GM12878 (cell line): Measurements from ENCODE around the gene SLC38A3. TPM values are rescaled to one million over a fixed set of nuclear protein-coding genes. Genes with fewer than 3 reads are reported as not detected.

ENCODE experiments used
- ATAC-seq: fragments of 200-7000 bp; cut with Tn5 transposase; 3 replicates; pipeline ENCODE4 v1.9.1; 2020; ENCODE audit warnings: mild to moderate bottlenecking, moderate library complexity
- BruUV-seq: library from RNA; stranded (reverse); fragments of 400-500 nt; replicated peaks from 2 replicates; lab custom pipeline; 2021; lab: Mats Ljungman, UMichigan
- CTCF ChIA-PET: fragments of 300-600 bp; sonication (Branson Sonifier 250); formaldehyde crosslinking; extraction: SDS; loops from one replicate; lab custom pipeline; 2021; ENCODE audit warnings: inconsistent platforms; lab: Yijun Ruan, JAX
- POLR2A ChIA-PET: fragments of 350-600 bp; formaldehyde crosslinking; extraction: SDS; loops from one replicate; lab custom pipeline; 2021; ENCODE audit warnings: inconsistent platforms; lab: Charles Lee
- RAD21 ChIA-PET: fragments of 300-600 bp; sonication (Branson Sonifier 250); formaldehyde crosslinking; loops from one replicate; lab custom pipeline; 2023; ENCODE audit warnings: antibody characterized with exemption; ENCODE audit not compliant: unreplicated experiment; lab: Charles Lee
- SMC1A ChIA-PET: fragments of 300-600 bp; sonication (Branson Sonifier 250); formaldehyde crosslinking; loops from one replicate; lab custom pipeline; 2023; ENCODE audit not compliant: unreplicated experiment, uncharacterized antibody; lab: Charles Lee
- DNase-seq: peaks from one replicate; pipeline ENCODE4 v3.0.0-alpha.2; 2011; ENCODE audit warnings: low read depth, low spot score
- FAIRE-seq: peaks from 3 replicates; lab custom pipeline; 2011; peaks lifted over from hg19 to GRCh38; lab: Jason Lieb, UNC
- H2AFZ ChIP-seq: 2 replicates; pipeline ENCODE4 v1.6.0; 2011; ENCODE audit warnings: low read depth, low read length, control low read depth; ENCODE audit not compliant: control insufficient read depth
- H3K27ac ChIP-seq: 2 replicates; pipeline ENCODE4 v1.5.1; 2011; ENCODE audit warnings: control low read depth; ENCODE audit not compliant: control insufficient read depth, insufficient read depth
- H3K27me3 ChIP-seq, 2 experiments: replicated peaks in 1 of 2; 2 replicates each; pipeline versions ENCODE4 v1.6.0 to v1.6.1; 2011; ENCODE audit warnings: low read length in 1 of 2; ENCODE audit not compliant: control insufficient read depth in 2 of 2, insufficient read depth in 2 of 2
- H3K36me3 ChIP-seq, 2 experiments: 2 replicates each; pipeline ENCODE4 v1.5.1; 2011; ENCODE audit warnings: low read length in 1 of 2; ENCODE audit not compliant: control insufficient read depth in 2 of 2, insufficient read depth in 2 of 2
- H3K4me1 ChIP-seq: 2 replicates; pipeline ENCODE4 v1.6.1; 2011; ENCODE audit warnings: mild to moderate bottlenecking, low read length, moderate library complexity, mixed read lengths; ENCODE audit not compliant: control insufficient read depth, insufficient read depth
- H3K4me2 ChIP-seq: 2 replicates; pipeline ENCODE4 v1.6.0; 2011; ENCODE audit warnings: control low read depth; ENCODE audit not compliant: control insufficient read depth, insufficient read depth
- H3K4me3 ChIP-seq: fragments of 200-600 bp; sonication (generic); 2 replicates; pipeline ENCODE4 v1.5.1; 2016
- H3K79me2 ChIP-seq: 2 replicates; pipeline ENCODE4 v1.6.0; 2011; ENCODE audit warnings: low read length; ENCODE audit not compliant: control insufficient read depth, insufficient read depth
- H3K9ac ChIP-seq: 2 replicates; pipeline ENCODE4 v1.8.0; 2011; ENCODE audit warnings: low read length, control low read depth, mixed read lengths; ENCODE audit not compliant: control insufficient read depth, insufficient read depth
- H3K9me3 ChIP-seq: replicated peaks from 3 replicates; pipeline ENCODE4 v1.5.1; 2011; ENCODE audit warnings: mild to moderate bottlenecking, low read length; ENCODE audit not compliant: control insufficient read depth, insufficient read depth
- H4K20me1 ChIP-seq: 2 replicates; pipeline ENCODE4 v1.6.0; 2011; ENCODE audit not compliant: control insufficient read depth, insufficient read depth
- BACH1 ChIP-seq: fragments of 450-650 bp; IDR thresholded peaks from 2 replicates; pipeline ENCODE4 v1.6.1; 2017; ENCODE audit warnings: mild to moderate bottlenecking, borderline replicate concordance
- CEBPB ChIP-seq, 2 experiments: fragments of 150-350 bp in 1 of 2; IDR thresholded peaks; 2 replicates each; pipeline ENCODE4 v1.6.1; 2012 to 2014; ENCODE audit warnings: low read depth in 2 of 2, low read length in 2 of 2, borderline replicate concordance in 1 of 2, inconsistent platforms in 1 of 2
- ESRRA ChIP-seq: IDR thresholded peaks from 2 replicates; pipeline ENCODE4 v1.6.1; 2012; ENCODE audit warnings: mild to moderate bottlenecking, low read length, improper control_type of control experiment
- KDM1A ChIP-seq: fragments of 200-600 bp; sonication (generic); IDR thresholded peaks from 2 replicates; pipeline ENCODE4 v1.6.1; 2016; ENCODE audit warnings: borderline replicate concordance
- NR2F1 ChIP-seq: fragments of 450-650 bp; conservative IDR thresholded peaks from 2 replicates; pipeline ENCODE4 v1.6.1; 2017; ENCODE audit warnings: mild to moderate bottlenecking
- RB1 ChIP-seq: fragments of 450-650 bp; formaldehyde crosslinking; IDR thresholded peaks from 2 replicates; pipeline ENCODE4 v1.6.1; 2017; ENCODE audit warnings: mild to moderate bottlenecking, borderline replicate concordance
- RBBP5 ChIP-seq: fragments of 200-600 bp; sonication (generic); conservative IDR thresholded peaks from 2 replicates; pipeline ENCODE4 v1.6.1; 2016
- RFX5 ChIP-seq: IDR thresholded peaks from 2 replicates; pipeline ENCODE4 v1.6.1; 2011; ENCODE audit warnings: low read depth, low read length, improper control_type of control experiment
- SMC3 ChIP-seq: IDR thresholded peaks from 2 replicates; pipeline ENCODE4 v1.6.1; 2011; ENCODE audit warnings: low read length, improper control_type of control experiment, borderline replicate concordance
- TAF1 ChIP-seq: IDR thresholded peaks from 2 replicates; pipeline ENCODE4 v1.6.1; 2011; ENCODE audit warnings: mild to moderate bottlenecking, low read depth, low read length, borderline replicate concordance
- TCF12 ChIP-seq: IDR thresholded peaks from 2 replicates; pipeline ENCODE4 v1.6.1; 2011; ENCODE audit warnings: low read depth, mild to moderate bottlenecking, low read length
- YY1 ChIP-seq: IDR thresholded peaks from 2 replicates; pipeline ENCODE4 v1.6.1; 2011; ENCODE audit warnings: low read depth, mild to moderate bottlenecking, low read length
- ZNF207 ChIP-seq: fragments of 450-650 bp; IDR thresholded peaks from 2 replicates; pipeline ENCODE4 v1.6.1; 2014; ENCODE audit warnings: antibody characterized with exemption, mild to moderate bottlenecking, borderline replicate concordance
- ZNF274 ChIP-seq: IDR thresholded peaks from one replicate; pipeline ENCODE4 v1.8.0; 2011; ENCODE audit not compliant: insufficient read length, insufficient read depth
- ZNF384 ChIP-seq: IDR thresholded peaks from 2 replicates; pipeline ENCODE4 v1.6.1; 2012; ENCODE audit warnings: low read depth, mild to moderate bottlenecking, low read length, improper control_type of control experiment, borderline replicate concordance
- WGBS: methylation state at CpG from one replicate; pipeline ENCODE4 v1.1.6; 2016; ENCODE audit warnings: low lambda C conversion rate; ENCODE audit not compliant: insufficient replicate concordance, insufficient coverage; ENCODE audit errors: missing lambda C conversion rate; 5-methylcytosine and 5-hydroxymethylcytosine counted together
- in situ Hi-C: fragments of 300-500 bp; cut with MboI; formaldehyde crosslinking; loops from 9 replicates; pipeline ENCODE4 v1.14.3; 2018; ENCODE audit warnings: mixed read lengths
- intact Hi-C: fragments of 100-400 bp; cut with micrococcal nuclease; formaldehyde crosslinking; loops from one replicate; pipeline ENCODE4 v1.14.2; 2022; ENCODE audit not compliant: unreplicated experiment
- polyA plus RNA-seq, 11 experiments: library from polyadenylated mRNA; depleted of rRNA in 4 of 11; unstranded in 6 of 11; stranded (reverse) in 5 of 11; fragments of >200 nt; fragmentation: Nextera tagmentation in 4 of 11; fragmentation: Illumina TruSeq in 1 of 11; extraction: Ambion mirVana in 4 of 11; extraction: Trizol in 1 of 11; gene quantifications; 1 replicate in 1 of 11; 2 replicates in 10 of 11; pipeline versions ENCODE4 v1.2.1 to v1.2.3, GENCODE V29; 2011 to 2016; ENCODE audit warnings: inconsistent platforms in 2 of 11, missing spikeins in 2 of 11, low read depth in 1 of 11
- total RNA-seq, 4 experiments: library from RNA; depleted of rRNA in 3 of 4; stranded (reverse); fragments of >200 nt in 3 of 4; fragmentation: Illumina TruSeq in 1 of 4; extraction: Trizol in 1 of 4; gene quantifications; 2 replicates each; pipeline versions ENCODE4 v1.2.1 to v1.2.3, GENCODE V29; 2013 to 2021
- TF ChIP-seq, protein P1 (sequence below): fragments of 450-650 bp; IDR thresholded peaks from 2 replicates; pipeline ENCODE4 v1.6.1; 2018; ENCODE audit warnings: borderline replicate concordance, mild to moderate bottlenecking; ENCODE audit not compliant: partially characterized antibody
- TF ChIP-seq, protein P2 (sequence below): IDR thresholded peaks from 2 replicates; pipeline ENCODE4 v1.6.1; 2011; ENCODE audit warnings: mild to moderate bottlenecking, low read depth, low read length, moderate library complexity; ENCODE audit not compliant: insufficient replicate concordance
- TF ChIP-seq, protein P3 (sequence below): IDR thresholded peaks from 2 replicates; pipeline ENCODE4 v1.6.1; 2011; ENCODE audit warnings: borderline replicate concordance, low read depth, mild to moderate bottlenecking, moderate library complexity, mixed read lengths, low read length; ENCODE audit not compliant: insufficient read depth; ENCODE audit errors: extremely low read length

SLC38A3 gene
- total and polyA plus RNA-seq, 10 of the 15 experiments (the other 5 are each of a cell fraction or from before 2014, with no cell fraction given) = 0.14 TPM; not detected in 9

DNA sequence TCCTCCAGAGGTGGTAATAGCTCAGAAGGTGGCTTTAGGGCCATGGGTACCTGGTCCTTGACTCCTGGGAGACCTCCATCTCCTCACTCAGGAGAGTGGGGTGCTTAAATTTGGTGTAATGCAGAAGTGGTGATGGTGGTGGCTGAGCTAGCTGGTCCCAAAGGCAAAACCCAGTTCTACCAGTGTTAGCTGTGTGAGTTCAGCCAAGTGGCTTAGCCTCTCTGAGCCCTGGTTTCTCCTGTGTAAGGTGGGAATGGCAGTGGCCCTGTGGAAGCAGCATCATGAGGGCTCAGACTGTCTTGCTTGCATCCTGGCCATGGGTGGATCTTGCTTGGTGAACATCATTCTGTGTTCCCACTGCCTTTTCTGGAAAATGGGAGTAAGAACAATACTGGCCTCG, 40.6 kb upstream of the SLC38A3 start:
- TF ChIP-seq YY1 (no peak), KDM1A (no peak), ESRRA (no peak), TAF1 (no peak), BACH1 (no peak), ZNF274 (no peak), TCF12 (no peak), NR2F1 (no peak), RFX5 (no peak), CEBPB (IDR thresholded peaks at IDR 0.05; ENCODE audit: borderline replicate concordance in 1 of 2, low read depth in 2 of 2, low read length in 2 of 2) (no peak), SMC3 (no peak), ZNF207 (no peak), ZNF384 (no peak), RBBP5 (no peak), RB1 (no peak)
- TF ChIP-seq, protein P1, sequence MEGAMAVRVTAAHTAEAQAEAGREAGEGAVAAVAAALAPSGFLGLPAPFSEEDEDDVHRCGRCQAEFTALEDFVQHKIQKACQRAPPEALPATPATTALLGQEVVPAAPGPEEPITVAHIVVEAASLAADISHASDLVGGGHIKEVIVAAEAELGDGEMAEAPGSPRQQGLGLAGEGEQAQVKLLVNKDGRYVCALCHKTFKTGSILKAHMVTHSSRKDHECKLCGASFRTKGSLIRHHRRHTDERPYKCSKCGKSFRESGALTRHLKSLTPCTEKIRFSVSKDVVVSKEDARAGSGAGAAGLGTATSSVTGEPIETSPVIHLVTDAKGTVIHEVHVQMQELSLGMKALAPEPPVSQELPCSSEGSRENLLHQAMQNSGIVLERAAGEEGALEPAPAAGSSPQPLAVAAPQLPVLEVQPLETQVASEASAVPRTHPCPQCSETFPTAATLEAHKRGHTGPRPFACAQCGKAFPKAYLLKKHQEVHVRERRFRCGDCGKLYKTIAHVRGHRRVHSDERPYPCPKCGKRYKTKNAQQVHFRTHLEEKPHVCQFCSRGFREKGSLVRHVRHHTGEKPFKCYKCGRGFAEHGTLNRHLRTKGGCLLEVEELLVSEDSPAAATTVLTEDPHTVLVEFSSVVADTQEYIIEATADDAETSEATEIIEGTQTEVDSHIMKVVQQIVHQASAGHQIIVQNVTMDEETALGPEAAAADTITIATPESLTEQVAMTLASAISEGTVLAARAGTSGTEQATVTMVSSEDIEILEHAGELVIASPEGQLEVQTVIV = no peak
- TF ChIP-seq, protein P2, sequence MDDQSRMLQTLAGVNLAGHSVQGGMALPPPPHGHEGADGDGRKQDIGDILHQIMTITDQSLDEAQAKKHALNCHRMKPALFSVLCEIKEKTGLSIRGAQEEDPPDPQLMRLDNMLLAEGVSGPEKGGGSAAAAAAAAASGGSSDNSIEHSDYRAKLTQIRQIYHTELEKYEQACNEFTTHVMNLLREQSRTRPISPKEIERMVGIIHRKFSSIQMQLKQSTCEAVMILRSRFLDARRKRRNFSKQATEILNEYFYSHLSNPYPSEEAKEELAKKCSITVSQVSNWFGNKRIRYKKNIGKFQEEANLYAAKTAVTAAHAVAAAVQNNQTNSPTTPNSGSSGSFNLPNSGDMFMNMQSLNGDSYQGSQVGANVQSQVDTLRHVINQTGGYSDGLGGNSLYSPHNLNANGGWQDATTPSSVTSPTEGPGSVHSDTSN = no peak
- TF ChIP-seq, protein P3, sequence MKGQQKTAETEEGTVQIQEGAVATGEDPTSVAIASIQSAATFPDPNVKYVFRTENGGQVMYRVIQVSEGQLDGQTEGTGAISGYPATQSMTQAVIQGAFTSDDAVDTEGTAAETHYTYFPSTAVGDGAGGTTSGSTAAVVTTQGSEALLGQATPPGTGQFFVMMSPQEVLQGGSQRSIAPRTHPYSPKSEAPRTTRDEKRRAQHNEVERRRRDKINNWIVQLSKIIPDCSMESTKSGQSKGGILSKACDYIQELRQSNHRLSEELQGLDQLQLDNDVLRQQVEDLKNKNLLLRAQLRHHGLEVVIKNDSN = no peak
- in situ Hi-C loops = no loop called here
- no peaks in the 10 kb centered on the region for H3K79me2 ChIP-seq

More for the DNA sequence above, 40.6 kb upstream of the SLC38A3 start:
- ATAC-seq (no peak), DNase-seq (no peak), FAIRE-seq (no peak)
- Histone ChIP-seq H3K9ac (no peak overlapping the region), H2AFZ (no peak overlapping the region), H3K9me3 (no peaks in the 10 kb centered on the region), H3K36me3 (no peaks in the 10 kb centered on the region), H3K4me1 (no peaks in the 10 kb centered on the region), H4K20me1 (no peaks in the 10 kb centered on the region; the same call in 1 of the 2 replicates), H3K27me3 (no peaks in the 10 kb centered on the region; a peak in 1 of 4 replicates), H3K4me2 (no peak overlapping the region), H3K4me3 (no peak overlapping the region), H3K27ac (no peak overlapping the region)
- ChIA-PET POLR2A (interaction anchor here (0.5 kb wide), 1 partner anchor 1497 kb away, joined by 7 read pairs; no protein-coding TSS in a partner anchor), RAD21 (no interaction called here), CTCF (no interaction called here), SMC1A (no interaction called here)
- 0% methylated on average over 1 of the region's 1 CpG for WGBS
- no TSS peak for BruUV-seq
- intact Hi-C loops = no loop called here
